SKM-1 (cell line): ENCODE data around the gene DPAGT1.
"Not testable (repeated sequence)": the region's sequence is repeated elsewhere in the genome, so short reads cannot be mapped to it uniquely, and the experiment has no call there.

Experiments
- DNase-seq: peaks from one replicate; lab custom pipeline; 2025; ENCODE audit not compliant: unreplicated experiment; lab: John Stamatoyannopoulos, UW

DPAGT1 gene

DNA sequence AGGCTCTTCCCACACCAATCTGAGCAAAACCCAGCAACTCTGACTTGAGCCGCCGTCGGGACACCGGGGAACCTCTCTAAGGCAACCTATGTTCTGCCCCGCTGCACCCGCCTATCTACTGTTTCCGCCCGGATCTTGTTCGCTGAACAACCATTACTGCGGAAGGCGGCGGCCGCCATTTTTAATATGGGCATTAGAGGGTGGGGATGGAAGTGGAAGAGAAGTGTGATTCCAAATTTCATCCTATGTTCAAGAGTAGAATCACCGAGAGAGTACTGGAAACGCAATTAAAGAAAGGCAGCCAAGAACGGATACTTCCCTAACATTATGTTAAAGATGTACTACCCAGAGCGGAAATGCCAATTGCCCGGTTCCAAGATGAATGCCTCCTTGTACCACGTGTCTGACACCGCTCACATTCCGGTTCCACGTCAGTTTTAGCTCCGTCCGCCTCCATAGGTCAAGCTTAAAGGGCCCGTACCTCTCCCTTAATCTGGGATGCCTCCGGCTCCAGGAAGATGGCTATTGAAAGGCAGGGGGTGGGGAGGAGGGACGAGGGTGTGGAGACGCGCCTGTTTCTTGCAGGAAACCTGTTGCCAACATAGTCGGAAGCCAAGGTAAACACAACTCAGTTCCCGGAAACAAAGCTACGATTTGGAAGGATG lies at the start of gene DPAGT1:
Gene DPAGT1 (minus strand): TSS at position 95 of the 665 bp plus-strand sequence. CDS start 198 bp downstream, outside the sequence.
- peak; percentile 95 for DNase-seq

DNA sequence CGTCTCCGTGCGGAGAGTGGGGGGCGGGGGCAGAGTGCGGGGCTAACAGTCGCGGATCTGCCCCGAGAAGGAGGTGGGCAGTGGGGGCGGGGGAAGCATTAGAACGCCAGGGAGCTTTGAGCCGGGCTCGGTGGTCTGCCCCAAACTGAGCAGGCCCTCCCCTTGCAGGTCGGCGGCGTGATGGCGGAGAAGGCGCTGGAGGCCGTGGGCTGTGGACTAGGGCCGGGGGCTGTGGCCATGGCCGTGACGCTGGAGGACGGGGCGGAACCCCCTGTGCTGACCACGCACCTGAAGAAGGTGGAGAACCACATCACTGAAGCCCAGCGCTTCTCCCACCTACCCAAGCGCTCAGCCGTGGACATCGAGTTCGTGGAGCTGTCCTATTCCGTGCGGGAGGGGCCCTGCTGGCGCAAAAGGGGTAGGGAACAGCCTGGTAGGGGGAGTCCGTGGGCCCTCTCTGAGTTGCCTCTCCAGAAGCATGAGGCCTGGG lies 48.2 kb upstream of the DPAGT1 start:
- DNase-seq: no peak

DNA sequence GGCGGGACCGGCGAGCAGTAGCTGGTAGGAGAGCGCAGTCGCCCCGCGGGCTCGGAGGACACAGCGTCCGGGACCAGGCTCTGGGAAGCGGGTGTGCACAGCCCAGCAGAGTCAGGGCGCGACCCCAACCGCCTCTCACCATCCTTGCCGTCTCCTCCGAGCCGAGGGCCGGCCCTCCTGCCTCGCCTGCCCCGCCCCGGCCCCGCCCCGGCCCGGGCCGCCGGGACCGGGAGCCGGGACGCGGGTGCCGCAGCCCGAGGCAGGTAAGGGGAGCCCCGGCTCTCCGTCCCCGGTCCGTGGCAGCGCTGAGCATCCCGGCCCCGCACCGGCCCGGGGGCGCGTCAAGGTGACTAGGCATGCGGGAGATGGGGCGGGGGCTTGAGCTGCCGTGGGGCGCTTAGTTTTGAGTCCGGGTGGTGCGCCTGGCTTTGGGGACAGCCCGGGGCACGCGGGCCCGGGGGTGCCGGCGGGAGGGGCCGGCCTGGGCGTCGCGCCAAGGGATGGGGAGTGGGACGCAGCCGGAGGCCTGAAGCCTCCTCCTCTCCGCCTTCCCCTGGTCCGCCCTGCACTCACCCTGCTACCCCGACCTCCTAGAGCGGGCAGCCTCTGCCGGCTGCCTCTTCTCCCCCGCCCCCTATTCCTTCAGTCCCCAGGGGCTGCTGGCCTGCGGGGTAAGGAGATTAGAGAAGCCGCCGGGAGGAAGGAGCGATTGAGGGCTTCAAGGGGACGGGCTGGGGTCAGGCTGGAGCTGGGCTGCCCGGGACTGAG lies 47.5 kb upstream of the DPAGT1 start, which contains the start of gene ABCG4:
Gene ABCG4 (plus strand): TSS at position 35 of the 768 bp plus-strand sequence. CDS start 914 bp downstream, outside the sequence.
- no peak for DNase-seq

DNA sequence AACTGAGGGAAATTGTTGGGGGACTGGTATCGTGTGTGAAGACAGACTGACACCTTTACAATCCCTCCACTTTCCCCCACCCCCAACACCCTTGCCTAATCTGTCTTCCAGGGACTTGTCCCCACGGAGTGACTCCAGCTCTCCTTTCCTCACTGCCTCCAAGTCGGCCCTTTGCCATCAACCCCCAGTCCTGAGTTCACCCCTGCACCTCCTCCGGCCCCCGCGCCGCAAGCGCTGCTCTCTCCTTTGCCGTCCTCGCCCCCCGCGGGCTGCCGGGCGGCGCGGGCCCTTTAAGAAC lies 47.0 kb upstream of the DPAGT1 start:
- no peak for DNase-seq

DNA sequence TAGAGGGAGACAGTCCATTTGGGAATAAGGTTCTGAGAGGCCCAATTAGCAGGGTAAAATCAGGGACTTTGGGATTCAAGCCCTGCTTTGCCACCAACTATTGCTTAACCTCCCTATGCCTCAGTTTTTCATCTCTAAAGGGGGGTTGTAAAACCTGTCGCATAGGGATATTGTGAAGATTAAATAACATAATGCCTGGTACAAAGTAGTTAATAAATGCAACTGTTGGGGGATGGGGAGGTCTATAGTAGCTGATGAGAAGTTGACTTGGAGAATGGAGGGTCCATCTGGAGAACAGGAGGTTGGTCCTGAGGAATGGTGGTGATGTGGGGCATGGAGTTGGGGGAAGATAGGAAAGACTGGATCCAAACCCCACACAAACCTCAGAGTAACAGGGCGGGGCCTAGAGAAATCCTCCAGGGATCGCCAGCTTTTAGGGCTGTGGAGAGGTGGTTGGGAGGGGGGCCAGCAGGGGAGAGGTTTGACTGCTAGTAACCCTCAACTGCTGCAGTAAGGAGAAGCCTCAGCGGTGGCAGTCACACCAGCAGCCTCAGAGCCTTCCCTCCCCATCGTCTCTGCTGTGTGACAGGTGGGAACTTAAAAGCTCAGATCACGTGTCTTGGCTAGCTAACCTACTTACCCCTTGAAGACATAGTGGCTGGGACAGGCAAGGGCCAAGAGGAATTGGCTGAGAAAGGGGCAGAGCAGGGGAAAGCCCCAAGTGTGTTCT lies 46.1 kb upstream of the DPAGT1 start:
- DNase-seq: no peak

DNA sequence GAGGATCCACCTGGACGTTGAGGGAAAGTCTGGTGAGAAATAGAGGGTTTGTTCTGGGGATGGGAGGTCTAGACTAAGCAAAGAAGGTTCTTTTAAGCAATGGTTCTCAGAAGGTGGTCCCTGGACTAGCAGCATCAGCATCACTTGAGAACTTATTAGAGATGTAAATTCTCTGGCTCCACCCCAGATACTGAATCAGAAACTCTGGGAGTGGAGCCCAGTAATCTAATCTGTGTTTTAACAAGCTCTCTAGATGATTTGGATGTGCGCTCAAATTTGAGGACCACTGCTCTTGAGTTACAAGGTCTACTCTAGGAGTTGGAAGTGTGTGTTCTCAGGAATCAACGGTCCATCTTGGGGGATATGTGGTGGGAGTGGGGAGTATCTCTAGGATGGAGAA lies 43.9 kb upstream of the DPAGT1 start:
- no peak for DNase-seq

DNA sequence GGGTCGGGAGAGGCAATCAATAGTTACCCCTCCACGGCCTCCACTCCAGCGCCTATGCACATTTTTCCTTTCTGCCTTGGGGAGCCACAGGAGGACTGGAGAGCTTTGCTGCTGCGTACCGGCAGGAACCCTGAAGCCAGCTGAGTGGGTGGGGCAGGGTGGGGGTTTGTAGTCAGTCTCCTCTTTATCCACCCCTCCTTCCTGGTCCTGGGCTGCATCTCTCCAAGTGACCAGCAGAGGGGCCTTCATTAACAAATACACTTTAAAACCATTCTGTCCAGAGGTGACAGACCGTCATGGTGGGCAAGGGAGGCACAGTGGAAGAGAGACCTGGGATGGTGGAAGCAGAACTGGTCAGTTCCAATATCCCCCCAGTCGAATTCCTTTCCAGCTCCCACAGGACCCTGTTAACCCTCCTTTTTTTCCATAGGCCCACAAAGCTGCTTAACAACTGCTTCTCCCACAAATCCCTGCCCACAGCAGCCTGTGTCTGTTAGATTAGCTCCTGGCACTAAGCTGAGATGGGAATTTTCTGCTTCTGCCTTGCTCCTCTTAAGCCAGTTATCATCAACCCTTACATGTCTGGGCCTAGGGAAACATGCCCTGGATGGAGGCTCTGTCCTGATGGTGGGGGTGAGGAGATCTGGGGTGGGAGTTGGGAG lies 43.3 kb upstream of the DPAGT1 start:
- DNase-seq: peak; percentile 61

DNA sequence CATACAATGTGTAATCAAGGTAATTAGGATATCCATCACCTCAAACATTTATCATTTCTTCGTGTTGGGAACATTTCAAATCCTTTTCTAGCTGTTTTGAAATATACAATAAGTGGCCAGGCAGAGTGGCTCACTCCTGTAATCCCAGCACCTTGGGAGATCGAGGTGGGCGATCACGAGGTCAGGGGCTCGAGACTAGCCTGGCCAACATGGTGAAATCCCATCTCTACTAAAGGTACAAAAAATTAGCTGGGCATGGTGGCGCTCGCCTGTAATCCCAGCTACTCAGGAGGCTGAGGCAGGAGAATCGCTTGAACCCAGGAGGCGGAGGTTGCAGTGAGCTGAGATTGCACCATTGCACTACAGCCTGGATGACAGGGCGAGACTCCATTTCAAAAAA lies 37.6 kb upstream of the DPAGT1 start:
- DNase-seq: not testable (repeated sequence)

DNA sequence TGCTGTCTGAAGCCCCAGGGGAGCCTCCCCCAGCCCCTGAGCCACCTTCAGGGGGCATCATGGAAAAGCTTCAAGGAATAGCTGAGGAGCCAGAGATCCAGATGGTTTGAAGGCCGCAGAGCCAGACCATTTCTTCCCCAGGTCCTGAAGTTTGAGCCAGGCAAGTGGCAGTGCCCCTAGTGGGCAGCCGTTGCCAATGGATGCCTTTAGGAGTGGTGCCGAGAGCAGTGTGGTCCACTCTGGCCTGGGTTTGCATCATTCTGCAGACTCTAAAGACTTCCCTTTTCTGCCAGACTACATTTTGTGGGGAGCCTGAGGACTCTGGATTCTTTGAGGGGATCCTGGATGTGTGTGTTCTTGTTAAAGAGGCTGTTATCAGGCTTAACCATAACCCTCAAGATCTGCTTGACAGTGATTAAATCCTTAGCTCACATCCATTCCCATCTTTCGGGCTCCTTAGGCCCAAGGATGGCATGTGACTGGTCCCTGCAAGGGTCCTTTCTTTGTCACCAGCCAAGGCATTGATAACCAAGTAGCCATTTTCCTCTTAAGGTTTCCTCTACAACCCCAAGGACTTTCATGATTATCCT lies 32.8 kb upstream of the DPAGT1 start:
- DNase-seq: peak; percentile 14

DNA sequence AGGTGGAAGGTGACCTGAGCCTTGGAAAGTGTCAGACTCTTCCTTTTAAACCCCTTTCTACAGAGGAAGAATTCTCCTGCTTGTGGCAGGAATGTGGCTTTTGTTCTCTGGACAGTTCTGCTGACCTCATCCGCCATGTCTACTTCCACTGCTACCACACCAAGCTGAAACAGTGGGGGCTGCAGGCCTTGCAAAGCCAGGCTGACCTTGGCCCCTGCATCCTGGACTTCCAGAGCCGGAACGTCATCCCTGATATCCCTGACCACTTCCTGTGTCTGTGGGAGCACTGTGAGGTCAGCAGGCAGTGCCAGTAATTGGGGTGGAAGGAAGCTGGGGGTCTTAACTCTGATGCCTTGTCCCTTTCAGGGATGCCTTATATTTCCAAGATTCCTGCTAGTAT lies 29.0 kb upstream of the DPAGT1 start:
- DNase-seq: no peak

DNA sequence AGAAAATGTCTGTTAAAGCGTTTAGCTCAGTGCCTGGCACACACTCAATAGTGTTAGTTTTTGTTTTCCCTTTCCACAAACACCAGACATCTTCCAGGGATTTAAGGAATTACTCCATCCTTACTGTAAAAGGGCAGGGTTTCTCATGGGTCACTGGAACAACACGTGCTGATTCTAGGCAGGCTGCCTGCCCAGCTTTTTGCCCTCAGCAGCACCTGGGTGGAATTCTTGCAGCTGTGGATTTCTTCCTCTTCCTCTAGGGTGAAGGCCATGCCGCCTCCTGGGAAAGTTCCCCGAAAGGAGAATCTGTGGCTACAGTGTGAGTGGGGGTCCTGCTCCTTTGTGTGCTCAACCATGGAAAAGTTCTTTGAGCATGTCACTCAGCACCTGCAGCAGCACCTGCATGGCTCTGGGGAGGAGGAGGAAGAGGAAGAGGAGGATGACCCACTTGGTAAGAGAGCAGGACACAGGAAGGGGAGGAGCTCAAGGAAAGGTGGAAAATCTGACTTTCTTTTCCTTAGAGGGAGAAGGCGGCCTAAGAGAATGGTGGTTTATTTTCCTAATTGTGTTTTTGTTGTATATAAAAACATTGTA lies 25.1 kb upstream of the DPAGT1 start:
- DNase-seq: no peak

DNA sequence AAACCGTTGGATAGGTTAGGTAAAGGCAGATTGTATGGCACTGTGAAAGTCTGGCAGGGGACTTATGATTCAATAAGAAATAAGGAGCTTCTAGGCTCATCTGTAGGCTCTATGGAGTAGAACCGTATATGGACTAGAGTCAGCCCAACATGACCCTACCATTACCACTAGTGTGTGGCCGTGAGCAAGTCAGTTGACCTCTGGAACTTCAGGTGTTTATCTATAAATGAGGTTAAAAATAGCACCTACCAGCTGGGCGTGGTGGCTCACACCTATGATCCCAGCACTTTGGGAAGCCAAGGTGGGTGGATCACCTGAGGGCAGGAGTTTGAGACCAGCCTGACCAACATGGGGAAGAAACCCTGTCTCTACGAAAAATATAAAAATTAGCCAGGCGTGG lies 24.2 kb upstream of the DPAGT1 start:
- no peak for DNase-seq

DNA sequence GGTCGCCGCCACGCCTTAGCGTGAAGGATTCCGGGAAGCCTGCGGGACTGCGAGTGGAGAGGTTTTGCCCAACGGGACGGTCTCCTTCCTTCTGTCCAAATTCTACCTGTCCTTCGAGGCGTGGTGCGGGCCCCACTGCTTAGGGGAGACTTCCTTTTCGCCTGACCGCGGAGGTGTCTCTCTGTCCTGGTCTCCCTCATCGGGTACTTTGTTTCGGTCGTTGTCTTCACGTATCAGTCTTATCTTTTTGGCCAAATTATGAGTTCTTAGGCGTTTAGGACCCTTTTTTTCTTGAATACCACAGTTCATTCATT lies 20.1 kb upstream of the DPAGT1 start:
- DNase-seq: no peak

DNA sequence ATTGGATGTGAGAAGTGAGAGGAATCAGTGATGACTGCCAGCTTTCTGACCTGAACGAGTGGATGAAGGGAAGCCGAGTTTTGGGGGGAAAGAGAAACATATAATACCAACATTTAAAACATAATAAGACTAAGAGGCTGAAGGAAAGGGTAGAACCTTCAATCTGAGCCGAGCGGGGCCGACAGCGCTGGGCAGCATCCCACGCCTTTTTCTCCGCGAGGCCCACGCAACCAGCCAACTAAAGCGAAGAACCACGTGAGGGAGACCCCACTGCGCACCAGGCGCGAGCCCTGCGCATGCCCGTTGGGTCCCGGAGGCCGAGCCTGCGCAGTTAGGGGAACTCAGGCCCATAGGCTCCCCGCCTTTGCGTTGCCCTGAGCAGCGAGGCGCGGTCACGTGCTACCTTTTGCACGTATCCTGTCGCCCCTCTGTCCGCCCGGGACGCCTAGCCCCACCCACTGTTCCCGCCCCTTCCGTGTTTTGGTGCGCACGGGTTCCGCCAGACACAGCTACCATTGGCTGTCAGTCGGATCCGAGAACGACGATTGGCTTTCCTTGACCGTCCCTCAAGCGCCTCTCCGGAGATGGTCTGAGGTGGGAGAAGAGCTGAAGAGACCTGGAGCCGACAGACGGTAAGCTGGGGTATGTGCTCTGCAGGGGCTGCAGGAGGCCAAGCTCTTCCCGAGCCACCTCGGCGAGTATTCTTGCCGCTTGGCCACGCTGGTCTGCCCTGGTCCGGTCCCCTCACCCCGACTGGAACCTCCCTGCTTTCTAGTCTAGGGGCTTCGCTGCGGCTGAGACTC lies 19.6 kb upstream of the DPAGT1 start, which contains the start of gene HINFP:
Gene HINFP (plus strand): TSS at position 573 of the 803 bp plus-strand sequence. CDS start 5,365 bp downstream, outside the sequence.
- DNase-seq: peak; percentile 98

DNA sequence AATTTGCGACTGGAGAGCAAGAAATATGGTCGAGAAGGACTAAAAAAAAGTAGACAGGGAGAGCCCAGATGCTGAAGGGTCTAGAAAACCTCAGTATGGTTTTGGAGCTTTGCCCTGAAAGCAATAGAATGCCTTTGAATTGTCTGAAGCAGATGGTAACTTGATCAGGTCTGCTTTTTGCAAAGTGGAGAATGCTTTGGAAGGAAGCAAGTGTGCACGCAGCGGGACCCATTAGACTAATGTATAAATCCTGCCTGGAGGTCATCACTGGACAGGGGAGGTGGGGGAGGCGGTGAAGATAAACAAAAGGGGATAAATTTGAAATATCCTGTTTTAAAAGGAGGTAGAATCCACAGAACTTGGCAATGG lies 19.0 kb upstream of the DPAGT1 start:
- DNase-seq: no peak

DNA sequence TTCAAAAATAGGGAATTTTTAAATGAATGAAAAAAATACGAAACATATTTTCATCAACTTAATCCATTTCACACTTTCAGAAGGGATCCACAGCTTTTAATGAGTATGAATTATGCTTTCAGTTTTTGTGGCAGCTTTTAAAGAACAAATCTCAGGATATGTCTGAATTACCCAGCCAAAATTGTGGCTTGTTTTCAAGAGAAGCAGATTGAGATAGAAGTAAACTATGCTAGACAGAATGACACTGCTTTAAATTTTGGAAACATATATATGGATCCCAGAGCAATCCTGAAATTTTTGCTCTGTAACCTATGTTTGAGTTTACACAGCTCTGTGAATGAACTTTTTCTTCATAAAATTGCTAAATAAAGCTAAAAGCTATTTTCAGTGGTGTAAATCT lies 17.3 kb upstream of the DPAGT1 start:
- no peak for DNase-seq

DNA sequence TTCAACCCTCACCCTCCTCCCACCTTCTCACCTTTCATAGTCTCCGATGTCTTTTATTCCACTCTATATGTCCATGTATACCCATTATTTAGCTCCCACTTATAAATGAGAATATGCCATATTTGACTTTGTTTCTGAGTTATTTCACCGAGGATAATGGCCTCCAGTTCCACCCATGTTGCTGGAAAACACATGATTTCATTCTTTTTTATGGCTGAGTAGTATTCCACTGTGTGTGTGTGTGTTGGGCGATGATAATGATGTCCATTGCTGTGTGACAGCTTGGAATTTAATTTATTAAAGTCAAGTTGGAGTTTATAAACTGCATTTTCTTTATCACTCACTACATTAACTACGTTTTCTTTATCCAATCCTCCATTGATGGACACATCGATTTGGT lies 16.6 kb upstream of the DPAGT1 start:
- DNase-seq: no peak

DNA sequence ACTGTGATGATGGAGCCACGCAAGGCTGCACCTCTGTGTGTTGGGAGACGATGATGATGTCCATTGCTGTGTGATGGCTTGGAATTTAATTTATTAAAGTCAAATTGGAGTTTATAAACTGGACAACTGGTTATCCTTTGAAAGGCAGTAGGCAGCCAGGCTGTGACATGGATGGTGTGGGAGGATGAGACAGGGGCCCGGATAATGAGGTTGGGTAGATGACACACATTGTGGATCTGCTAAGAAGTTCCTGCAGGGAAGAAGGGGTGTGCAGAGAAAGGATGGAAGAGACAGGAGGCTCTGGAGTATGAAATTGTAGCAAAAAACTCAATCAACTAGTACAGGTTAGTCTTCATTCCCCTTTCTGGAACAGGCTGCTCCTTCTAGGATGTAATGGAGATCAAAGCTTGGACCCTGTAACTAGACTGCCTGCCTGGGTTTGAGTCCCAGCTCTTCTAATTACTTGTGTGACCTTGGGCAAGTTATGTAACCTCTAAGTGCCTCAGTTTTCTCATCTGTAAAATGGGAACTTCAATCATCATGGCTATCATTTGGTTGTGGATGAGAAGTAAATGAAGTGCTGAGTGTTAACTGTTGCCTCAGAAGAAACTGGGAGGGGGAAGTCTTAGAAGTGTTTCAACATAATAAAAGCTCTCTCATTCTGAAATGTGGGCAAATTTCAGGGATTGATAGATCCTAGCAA lies 15.5 kb upstream of the DPAGT1 start:
- no peak for DNase-seq

DNA sequence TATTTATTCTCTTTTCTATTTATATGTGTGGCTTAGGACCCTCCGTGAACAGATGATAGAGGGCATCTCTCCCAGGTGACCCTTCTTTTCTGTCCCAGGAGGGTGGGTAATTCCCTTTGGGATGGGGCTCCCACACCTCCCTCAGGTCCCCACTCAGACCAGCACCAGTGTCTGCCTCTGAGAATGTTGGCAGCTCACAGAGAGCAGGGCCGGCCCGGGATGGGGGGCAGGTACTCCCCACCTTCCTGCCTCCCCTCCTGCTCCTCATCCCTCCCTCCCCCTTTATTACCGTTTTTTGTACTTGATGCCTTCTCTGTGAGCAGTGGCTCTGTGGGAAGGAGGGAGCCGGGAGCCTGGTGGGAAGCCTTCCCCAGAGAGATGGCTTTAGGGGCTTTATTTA lies 14.9 kb upstream of the DPAGT1 start:
- no peak for DNase-seq
